GM04503 (cell line): ENCODE measurements around the gene ZNF408.
A peak's percentile ranks its signal among the peaks of the same experiment; 100 is the strongest.

Experiments
- DNase-seq: peaks from one replicate; pipeline ENCODE4 v3.0.0-alpha.2; 2012; ENCODE audit warnings: low read depth

ZNF408 gene

DNA sequence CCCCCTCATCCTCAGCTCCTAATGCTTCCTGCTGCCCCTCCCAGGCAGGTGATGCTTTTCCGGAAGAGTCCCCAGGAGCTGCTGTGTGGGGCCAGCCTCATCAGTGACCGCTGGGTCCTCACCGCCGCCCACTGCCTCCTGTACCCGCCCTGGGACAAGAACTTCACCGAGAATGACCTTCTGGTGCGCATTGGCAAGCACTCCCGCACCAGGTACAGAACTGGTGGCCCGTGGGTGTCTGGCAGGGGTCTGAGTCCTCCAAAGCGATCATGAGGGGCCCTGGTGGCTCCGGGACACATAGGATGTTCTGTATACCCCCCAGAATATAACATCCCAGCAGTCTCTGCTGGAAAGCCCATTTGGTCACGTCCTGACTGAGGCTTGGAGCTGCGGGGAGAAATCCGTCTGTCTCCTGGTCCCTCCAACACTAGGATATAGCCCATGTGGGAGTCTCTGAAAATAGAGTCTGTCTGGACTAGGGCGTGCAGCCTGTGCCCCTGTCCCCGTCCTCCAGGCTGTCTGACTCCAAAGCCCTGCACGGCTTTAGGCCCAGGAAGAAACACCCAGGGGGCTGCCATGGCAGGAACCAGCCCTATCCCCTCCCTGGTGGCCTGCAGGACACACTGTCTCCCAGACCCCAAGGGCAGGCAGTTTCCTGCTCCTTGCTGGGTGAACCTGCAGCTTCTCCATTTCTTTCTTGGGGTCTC is 27.3 kb downstream of the ZNF408 start:
- DNase-seq: no peak

DNA sequence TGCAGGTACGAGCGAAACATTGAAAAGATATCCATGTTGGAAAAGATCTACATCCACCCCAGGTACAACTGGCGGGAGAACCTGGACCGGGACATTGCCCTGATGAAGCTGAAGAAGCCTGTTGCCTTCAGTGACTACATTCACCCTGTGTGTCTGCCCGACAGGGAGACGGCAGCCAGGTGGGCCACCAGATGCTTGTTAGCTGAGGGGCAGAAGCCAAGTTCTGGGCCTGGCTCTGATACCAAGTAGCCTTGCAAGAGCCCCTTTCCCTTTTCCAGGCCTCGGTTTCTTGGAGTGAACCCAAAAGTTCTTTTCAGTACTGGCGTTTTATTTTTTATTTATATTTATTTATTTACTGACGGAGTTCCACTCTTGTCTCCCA is 27.8 kb downstream of the ZNF408 start:
- no peak for DNase-seq

DNA sequence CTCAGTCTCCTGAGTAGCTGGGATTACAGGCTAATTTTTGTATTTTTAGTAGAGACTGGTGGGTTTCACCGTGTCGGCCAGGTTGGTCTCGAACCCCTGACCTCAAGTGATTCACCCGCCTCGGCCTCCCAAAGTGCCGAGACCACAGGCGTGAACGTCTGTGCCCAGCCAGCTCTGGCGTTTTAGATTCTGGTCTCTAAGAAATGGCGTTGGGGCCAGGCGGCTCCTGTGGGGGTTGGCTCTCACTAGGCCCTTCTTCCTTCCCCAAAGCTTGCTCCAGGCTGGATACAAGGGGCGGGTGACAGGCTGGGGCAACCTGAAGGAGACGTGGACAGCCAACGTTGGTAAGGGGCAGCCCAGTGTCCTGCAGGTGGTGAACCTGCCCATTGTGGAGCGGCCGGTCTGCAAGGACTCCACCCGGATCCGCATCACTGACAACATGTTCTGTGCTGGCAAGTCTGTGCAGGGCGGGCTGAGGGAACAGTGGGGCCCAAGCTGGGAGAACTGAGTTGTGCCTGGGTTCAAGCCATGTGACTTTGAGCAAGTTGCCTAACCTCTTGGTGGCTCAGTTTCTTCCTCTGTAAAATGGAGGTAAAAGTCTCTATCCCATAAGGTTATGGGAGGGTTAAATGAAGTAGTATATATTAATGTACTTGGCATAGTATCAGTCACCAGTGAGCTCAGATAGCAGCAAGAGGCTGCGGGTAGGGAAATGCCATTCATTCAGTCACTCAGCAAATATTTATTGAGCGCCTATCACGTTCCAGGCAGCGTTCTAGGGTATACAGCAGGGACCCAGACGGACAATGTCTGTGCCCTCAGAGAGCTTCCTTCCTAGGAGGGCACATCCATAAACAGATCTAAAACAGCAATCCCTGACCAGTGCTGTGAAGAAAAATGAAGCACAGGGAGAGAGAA is 28.5 kb downstream of the ZNF408 start:
- no peak for DNase-seq

GRCh38 chr11:46731545-46731944 is 30.7 kb downstream of the ZNF408 start:
- DNase-seq: no peak

- DNase-seq: no peak
Observed at GRCh38 chr11:46733234-46733633, 32.4 kb downstream of the ZNF408 start.

DNA sequence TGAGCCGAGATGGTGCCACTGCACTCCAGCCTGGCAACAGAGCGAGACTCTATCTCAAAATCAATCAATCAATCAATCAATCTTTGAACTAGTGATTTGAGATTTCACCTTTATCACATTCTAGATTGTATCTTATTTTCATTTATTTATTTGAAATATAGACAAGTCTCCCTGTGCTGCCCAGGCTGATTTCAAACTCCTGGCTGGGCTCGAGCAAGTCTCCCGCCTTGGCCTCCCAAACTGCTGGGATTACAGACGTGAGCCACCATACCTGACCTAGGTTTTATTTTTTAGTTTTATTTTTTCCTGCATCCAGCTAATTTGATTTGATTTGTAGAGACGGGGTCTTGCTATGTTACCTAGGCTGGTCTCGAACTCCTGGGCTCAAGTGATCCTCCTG is 35.3 kb downstream of the ZNF408 start:
- DNase-seq: no peak

DNA sequence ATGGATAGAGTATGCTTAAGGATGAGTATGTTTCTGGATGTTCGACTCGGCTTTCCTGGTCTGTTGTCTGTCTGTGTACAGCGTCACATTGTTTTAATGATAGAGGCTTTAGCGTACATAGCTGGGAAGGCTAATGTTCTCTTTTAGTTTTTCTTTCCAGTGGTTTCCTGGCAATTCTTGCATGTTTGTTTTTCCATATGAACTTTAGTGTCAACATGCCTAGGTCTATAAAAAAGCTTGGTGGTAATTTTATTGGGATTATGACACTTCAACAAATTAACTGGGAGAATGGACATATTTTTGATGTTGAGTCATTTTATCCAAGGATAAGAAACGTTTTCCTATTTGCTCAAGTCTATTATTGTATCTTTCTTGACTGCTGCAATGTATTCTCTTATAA is 35.8 kb downstream of the ZNF408 start:
- DNase-seq: peak; percentile 35

- no peak for DNase-seq
Observed at GRCh38 chr11:46737699-46738098, 36.9 kb downstream of the ZNF408 start.

- no peak for DNase-seq
Observed at GRCh38 chr11:46738887-46739286, 38.1 kb downstream of the ZNF408 start.

DNA sequence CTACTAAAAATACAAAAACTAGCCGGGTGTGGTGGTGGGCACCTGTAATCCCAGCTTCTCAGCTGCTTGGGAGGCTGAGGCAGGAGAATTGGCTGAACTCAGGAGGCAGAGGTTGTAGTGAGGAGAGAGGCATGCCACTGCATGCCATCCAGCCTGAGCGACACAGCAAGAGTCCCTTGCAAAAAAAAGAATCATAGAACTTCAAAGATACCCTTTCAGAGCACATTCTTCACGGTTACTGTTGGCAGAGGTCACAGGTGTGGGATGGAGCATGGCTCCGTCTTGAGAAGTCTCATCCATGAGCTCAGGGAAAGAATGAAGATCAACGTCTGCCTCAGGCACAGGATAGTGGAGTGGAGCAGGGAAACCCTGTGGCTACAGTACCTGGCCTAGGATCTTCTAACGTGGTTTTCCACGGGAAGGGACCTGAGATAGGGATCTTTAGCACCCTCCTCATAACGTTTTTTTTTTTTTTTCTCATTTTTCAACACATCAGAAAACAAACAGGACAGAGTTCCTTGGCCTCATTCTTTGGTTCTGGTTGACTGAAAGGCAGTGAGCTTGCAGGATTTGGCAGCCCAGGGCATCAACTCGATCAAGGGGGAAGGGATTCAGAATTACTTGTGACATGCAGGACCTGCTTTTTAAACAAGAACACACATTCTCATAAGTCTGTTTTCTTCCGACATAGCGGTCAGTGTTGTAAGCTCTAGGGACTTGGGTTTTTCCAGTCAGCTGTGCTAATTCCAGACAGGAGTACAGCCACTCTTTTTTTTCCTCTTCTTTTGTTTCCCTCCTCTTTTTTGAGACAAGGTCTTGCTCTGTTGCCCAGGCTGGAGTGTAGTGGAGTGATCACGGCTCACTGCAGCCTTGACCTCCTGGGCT is 41.0 kb downstream of the ZNF408 start:
- DNase-seq: no peak

DNA sequence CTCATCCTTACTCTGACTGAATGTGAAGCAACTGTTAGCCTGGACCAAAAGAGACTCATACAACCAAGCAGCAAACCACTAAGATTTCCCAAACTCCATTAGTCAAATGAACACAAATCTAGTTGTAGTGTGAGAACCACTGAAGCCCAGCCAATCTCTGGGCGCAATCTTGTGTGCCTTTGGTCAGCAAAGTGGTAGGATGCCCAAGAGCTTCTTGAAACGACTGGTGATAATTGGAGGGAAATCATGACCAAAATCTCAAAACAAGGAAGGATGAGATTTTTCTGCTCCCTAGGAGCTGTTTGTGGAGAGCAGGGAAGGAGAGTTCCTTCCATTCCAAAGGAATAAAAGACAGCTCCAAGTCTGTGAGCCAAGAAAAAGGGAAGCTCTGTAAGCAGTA is 42.2 kb downstream of the ZNF408 start:
- no peak for DNase-seq

- DNase-seq: no peak
Observed at GRCh38 chr11:46743693-46744339, 43.0 kb downstream of the ZNF408 start.

DNA sequence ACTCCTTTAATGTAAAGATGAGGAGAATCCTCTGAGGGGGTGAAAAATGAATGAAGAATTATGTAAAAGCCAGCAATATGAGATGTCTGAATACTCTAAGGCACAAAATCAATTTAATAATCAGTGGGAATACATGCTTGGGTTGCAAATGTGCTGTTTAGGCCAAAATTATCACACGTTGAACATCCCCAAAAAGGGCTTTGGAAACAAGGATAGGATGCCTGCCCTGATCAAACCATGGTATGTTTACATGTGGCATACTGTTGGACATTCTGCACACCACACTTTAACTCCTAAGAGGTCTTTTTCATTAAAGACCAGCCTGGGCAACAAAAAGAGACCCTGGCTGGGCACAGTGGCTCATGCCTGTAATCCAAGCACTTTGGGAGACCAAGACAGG is 44.5 kb downstream of the ZNF408 start:
- DNase-seq: no peak

DNA sequence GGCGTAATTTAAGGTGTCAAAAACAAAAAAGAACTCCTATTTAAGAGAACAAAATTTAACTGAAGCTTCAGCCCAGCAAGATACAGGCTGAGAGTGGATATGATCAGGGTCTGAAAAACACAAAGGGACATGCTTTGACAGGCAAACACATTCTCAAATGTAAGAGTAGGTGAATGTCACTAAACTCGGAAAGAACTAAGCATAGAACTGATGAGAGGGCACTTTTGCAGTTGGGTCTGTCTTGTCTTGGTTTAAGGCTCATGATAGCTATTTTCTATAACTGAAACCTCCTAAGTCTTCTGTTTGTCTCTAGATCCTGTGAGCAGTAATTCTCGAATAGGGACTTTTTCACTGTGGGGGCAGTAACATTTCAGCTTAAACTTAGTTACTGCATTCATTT is 45.2 kb downstream of the ZNF408 start:
- DNase-seq: no peak

DNA sequence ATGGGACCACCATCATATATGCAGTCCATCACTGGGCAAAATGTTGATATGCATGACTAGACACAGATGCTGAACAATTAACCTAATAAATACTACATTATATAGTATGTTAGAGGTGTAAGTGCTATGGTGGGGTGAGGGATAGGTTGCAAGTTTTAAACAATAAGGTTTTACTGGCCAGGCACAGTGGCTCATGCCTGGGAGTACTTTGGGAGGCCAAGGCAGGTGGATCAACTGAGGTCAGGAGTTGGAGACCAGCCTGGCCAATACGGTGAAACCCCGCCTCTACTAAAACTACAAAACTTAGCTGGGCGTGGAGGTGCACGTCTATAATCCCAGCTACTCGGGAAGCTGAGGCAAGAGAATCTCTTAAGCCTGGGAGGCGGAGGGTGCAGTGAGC is 46.3 kb downstream of the ZNF408 start:
- no peak for DNase-seq
